Activated T-helper 17 cell treated with anti-CD3 and anti-CD28 coated beads, Interleukin-2, amount 50 U/mL, for 72 hours (primary cell): Measurements from ENCODE around the gene ERFE. TPM values are rescaled to one million over a fixed set of nuclear protein-coding genes. Genes with fewer than 3 reads are reported as not detected.

Experiments used
- ATAC-seq: fragments of 150-1000 bp; cut with Tn5 transposase; replicated peaks from 2 replicates; pipeline ENCODE4 v1.10.0; 2021; ENCODE audit warnings: mild to moderate bottlenecking, moderate library complexity
- H3K27ac Mint-ChIP-seq: one replicate; pipeline ENCODE4 v1.8.0; 2022; ENCODE audit warnings: mixed read lengths
- H3K27me3 Mint-ChIP-seq: one replicate; pipeline ENCODE4 v1.8.0; 2022; ENCODE audit warnings: mixed read lengths
- H3K36me3 Mint-ChIP-seq: one replicate; pipeline ENCODE4 v1.8.0; 2022; ENCODE audit warnings: low read depth, mild to moderate bottlenecking, mixed read lengths
- H3K4me1 Mint-ChIP-seq: one replicate; pipeline ENCODE4 v1.8.0; 2022; ENCODE audit warnings: mixed read lengths
- H3K4me3 Mint-ChIP-seq: one replicate; pipeline ENCODE4 v1.8.0; 2022; ENCODE audit warnings: mild to moderate bottlenecking, mixed read lengths
- H3K9me3 Mint-ChIP-seq: one replicate; pipeline ENCODE4 v1.8.0; 2022; ENCODE audit warnings: mixed read lengths
- total RNA-seq, 2 donors: library from RNA; stranded (reverse); gene quantifications; one replicate each; pipeline ENCODE4 v1.2.3, GENCODE V29; 2022

ERFE gene
- total RNA-seq, 2 donors from 2014 or later = not detected

DNA sequence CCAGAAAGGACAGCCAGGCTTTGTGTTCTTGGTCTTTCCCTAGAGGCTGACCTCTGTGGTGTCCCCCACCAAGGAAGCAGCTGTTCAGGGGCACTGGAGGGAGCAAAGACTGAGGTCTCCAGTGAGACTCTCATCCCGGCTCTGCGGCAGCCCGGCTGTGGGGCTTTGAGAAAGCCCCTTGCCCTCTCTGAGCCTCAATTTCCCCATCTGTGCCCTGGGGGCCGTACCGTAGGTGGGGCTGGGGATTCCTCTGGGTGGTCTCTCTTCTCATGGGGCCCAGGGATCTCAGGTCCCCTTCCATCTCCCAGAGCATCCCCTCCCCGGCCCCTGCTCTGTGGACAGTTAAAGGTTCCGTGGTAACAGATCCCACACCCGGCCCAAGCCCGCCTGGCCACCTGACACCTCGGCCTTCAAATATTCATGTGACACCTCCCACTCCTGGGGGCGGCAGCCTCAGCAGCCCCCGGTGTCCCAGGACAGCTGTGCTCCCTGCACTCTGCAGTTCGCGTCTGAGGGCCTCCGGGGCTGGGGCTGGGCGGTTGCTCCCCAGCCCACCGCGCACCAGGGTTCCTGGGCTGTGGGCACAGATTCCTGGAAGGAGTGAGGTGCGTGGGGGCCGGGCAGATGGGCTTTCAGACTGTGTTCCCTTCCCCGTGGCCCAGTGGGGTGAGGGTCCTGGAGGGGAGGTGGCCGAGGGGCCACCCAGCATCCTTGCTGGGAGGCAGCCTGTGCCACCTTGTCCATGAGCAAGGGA, 35.4 kb upstream of the ERFE start:
- ATAC-seq = no peak
- H3K27ac Mint-ChIP-seq = no peak overlapping the region
- no peak overlapping the region for H3K4me3 Mint-ChIP-seq
- H3K36me3 Mint-ChIP-seq = no peaks in the 10 kb centered on the region
- H3K4me1 Mint-ChIP-seq = no peaks in the 10 kb centered on the region
- H3K9me3 Mint-ChIP-seq = no peaks in the 10 kb centered on the region
- H3K27me3 Mint-ChIP-seq = no peaks in the 10 kb centered on the region

DNA sequence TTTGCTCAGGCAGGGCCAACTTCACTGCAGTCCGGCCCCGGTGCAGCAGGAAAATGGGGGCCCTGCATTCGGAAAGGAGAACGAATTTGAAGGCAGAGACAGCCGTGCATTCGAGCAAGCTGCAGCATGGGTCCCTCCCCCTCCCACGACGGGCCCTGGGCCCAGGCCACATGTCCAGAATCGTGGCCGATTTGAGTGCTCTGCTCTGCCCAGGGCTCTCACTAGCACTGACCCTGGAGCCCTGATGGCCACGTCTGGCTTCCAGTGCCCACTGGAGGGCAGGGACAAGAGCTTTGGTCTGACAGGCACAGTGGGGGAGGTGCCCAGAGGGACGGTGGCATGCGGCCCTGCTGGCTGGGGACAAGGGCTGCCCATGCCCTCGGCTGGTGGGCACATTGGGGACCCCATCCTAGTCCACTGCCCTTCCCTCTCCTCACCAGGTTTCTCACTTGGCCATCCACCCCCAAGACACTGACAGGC, 34.7 kb upstream of the ERFE start:
- H3K9me3 Mint-ChIP-seq = no peaks in the 10 kb centered on the region
- H3K27me3 Mint-ChIP-seq = no peaks in the 10 kb centered on the region
- no peaks in the 10 kb centered on the region for H3K36me3 Mint-ChIP-seq
- no peak overlapping the region for H3K4me3 Mint-ChIP-seq
- ATAC-seq = no peak
- no peak overlapping the region for H3K27ac Mint-ChIP-seq
- no peaks in the 10 kb centered on the region for H3K4me1 Mint-ChIP-seq

GRCh38 chr2:238124488-238125126, 34.2 kb upstream of the ERFE start:
- no peaks in the 10 kb centered on the region for H3K27me3 Mint-ChIP-seq
- H3K4me1 Mint-ChIP-seq = no peaks in the 10 kb centered on the region
- no peak for ATAC-seq
- H3K9me3 Mint-ChIP-seq = no peaks in the 10 kb centered on the region
- H3K27ac Mint-ChIP-seq = no peak overlapping the region
- no peak overlapping the region for H3K4me3 Mint-ChIP-seq
- H3K36me3 Mint-ChIP-seq = no peaks in the 10 kb centered on the region

- Mint-ChIP-seq H3K4me3 (no peak overlapping the region), H3K27me3 (no peaks in the 10 kb centered on the region), H3K4me1 (no peaks in the 10 kb centered on the region), H3K9me3 (no peaks in the 10 kb centered on the region), H3K36me3 (no peaks in the 10 kb centered on the region), H3K27ac (no peak overlapping the region)
- no peak for ATAC-seq
These were observed 33.5 kb upstream of the ERFE start for GRCh38 chr2:238125127-238125885.

- Mint-ChIP-seq H3K27ac (no peak overlapping the region), H3K27me3 (no peaks in the 10 kb centered on the region), H3K4me1 (no peaks in the 10 kb centered on the region), H3K36me3 (no peaks in the 10 kb centered on the region), H3K9me3 (no peaks in the 10 kb centered on the region), H3K4me3 (no peak overlapping the region)
- no peak for ATAC-seq
These were observed 32.4 kb upstream of the ERFE start for GRCh38 chr2:238126338-238126737.

DNA sequence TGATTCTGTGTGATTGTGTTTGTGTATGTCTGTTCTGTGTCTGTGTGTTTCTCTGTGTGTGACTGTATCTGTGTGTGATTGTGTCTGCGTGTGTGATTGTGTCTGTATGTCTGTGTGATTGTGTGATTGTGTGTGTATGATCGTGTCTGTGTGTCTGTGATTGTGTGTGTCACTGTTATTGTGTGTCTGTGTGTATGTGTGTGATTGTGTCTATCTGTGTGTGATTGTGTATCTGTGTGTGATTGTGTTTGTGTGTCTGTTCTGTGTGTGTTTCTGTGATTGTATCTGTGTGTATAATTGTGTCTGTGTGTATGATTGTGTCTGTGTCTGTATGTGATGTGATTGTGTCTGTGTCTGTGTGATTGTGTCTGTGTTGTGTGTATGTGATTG, 32.0 kb upstream of the ERFE start:
- Mint-ChIP-seq H3K36me3 (no peaks in the 10 kb centered on the region), H3K4me1 (no peaks in the 10 kb centered on the region), H3K4me3 (no peak overlapping the region), H3K9me3 (no peaks in the 10 kb centered on the region), H3K27ac (no peak overlapping the region), H3K27me3 (no peaks in the 10 kb centered on the region)
- no peak for ATAC-seq

DNA sequence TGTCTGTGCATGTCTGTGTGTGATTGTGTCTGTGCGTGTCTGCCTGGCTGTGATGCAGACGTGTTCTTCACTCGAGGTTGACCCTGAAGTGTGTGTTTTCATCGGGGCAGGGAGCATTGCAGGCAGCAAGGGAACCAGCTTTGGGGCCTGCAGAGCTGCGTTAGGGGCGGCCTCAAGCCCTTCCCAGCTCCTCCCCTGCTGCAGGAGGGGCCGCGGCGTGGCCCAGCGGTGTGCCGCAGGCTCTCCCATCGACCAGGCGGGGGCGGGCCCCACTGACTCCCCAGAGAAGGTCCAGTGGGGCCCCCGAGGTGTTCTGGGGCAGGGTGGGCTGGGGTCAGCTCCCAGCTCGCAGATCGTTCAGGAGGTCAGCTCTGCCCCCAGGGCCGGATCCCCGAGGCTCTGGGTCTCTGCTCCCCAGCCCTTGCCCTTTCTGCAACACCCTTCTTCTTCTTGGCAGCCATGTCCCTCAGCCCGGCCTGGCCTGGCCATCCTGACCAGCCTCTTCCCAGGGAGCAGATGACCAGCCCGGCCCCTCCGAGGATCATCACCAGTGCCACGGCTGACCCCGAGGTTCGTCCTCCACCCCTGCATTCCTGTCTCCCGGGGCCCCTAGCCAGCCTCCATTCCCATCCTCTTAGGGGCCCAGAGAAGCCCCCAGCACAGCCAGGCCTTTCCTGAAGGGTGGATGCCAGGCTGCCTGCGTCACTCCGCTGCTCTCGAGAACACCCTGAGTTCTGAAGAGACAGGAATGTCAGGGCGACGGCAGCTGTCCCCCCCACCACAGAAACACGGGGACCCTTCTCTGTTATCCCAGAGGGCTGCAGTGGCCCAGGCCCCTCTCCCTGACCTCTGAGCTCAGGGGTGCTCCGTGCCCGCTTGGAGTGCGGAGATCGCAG, 31.4 kb upstream of the ERFE start:
- Mint-ChIP-seq H3K9me3 (no peaks in the 10 kb centered on the region), H3K36me3 (no peaks in the 10 kb centered on the region), H3K27ac (no peak overlapping the region), H3K4me3 (no peak overlapping the region), H3K4me1 (no peaks in the 10 kb centered on the region), H3K27me3 (no peaks in the 10 kb centered on the region)
- peak; percentile 43 for ATAC-seq

GRCh38 chr2:238128061-238128440, 30.7 kb upstream of the ERFE start:
- no peak for ATAC-seq
- no peak overlapping the region for H3K4me3 Mint-ChIP-seq
- H3K36me3 Mint-ChIP-seq = no peaks in the 10 kb centered on the region
- no peaks in the 10 kb centered on the region for H3K9me3 Mint-ChIP-seq
- no peak overlapping the region for H3K27ac Mint-ChIP-seq
- H3K27me3 Mint-ChIP-seq = no peaks in the 10 kb centered on the region
- no peaks in the 10 kb centered on the region for H3K4me1 Mint-ChIP-seq

DNA sequence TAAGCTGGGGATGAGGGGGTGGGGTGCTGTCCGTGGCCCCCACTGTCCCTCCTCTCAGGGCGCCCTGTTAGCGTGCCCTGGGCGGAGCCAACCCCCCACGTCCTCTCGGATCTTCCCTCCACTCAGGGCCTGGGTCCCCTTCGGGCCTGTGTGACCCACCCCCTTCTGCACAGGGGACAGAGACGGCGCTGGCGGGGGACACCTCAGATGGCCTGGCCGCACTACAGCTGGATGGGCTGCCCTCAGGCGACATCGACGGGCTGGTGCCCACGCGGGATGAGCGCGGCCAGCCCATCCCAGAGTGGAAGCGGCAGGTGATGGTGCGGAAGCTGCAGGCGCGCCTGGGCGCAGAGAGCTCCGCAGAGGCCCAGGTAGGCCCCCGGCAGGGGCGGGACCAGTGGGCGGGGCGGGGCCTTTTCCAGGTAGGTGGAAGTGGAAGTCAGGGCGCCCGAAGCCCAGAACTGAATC, 30.2 kb upstream of the ERFE start:
- H3K4me1 Mint-ChIP-seq = no peaks in the 10 kb centered on the region
- no peaks in the 10 kb centered on the region for H3K36me3 Mint-ChIP-seq
- no peaks in the 10 kb centered on the region for H3K27me3 Mint-ChIP-seq
- ATAC-seq = no peak
- H3K9me3 Mint-ChIP-seq = no peaks in the 10 kb centered on the region
- no peak overlapping the region for H3K4me3 Mint-ChIP-seq
- no peak overlapping the region for H3K27ac Mint-ChIP-seq

DNA sequence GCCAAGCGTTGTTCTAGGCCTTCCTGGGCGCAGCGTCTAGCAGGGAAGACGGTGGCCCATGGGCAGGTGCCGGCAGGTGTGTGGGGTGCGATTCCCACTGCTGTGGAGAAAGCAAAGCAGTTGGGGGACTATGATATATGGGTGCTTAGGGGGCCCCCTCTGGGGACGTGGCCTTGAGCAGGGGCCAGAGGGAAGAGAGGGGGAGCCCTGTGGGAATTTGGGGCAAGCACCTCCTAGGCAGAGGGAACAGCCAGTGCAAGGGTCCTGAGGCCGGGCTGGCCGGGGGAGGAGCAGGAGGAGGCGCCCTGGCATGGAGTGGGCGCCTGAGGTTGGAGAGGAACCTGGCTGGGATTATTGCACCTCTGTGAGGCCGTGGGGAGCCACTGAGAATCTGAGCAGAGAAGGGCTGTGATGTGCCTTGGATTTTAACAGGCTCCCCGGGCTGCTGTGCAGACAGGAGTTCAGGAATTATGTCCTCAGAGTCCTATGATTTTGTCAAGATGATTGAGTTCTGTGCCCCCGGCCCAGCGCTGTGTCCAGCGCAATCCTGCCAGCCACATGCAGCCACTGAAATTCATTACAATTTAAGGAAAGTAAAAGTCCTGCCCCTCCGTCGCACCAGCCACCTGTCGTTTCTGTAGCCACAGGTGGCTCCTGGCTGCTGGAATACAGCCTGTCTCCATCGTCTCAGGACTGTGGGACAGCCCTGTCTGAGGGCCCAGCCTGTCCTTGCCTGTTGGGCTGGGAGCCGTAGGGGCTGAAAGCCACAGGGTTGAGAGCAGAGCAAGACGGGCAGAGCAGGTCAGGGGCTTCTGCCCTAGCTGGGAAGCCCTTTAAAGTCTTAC, 29.4 kb upstream of the ERFE start:
- no peak for ATAC-seq
- Mint-ChIP-seq H3K27me3 (no peaks in the 10 kb centered on the region), H3K36me3 (no peaks in the 10 kb centered on the region), H3K4me1 (no peaks in the 10 kb centered on the region), H3K9me3 (no peaks in the 10 kb centered on the region), H3K4me3 (no peak overlapping the region), H3K27ac (no peak overlapping the region)

DNA sequence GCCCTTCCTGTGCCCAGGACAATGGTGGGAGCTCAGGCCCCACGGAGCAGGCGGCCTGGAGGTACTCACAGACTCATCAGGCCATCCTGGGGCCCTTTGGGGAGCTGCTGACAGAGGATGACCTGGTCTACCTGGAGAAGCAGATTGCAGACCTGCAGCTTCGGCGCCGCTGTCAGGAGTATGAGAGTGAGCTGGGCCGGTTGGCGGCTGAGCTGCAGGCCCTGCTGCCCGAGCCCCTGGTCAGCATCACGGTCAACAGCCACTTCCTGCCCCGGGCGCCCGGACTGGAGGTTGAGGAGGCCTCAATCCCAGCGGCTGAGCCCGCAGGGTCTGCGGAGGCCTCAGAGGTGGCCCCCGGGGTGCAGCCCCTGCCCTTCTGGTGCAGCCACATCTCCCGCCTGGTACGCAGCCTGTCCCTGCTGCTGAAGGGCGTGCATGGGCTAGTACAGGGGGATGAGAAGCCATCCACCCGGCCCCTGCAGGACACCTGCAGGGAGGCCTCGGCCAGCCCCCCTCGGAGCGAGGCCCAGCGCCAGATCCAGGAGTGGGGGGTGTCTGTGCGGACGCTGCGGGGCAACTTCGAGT, 28.6 kb upstream of the ERFE start:
- no peak for ATAC-seq
- Mint-ChIP-seq H3K4me1 (no peaks in the 10 kb centered on the region), H3K36me3 (no peaks in the 10 kb centered on the region), H3K4me3 (no peak overlapping the region), H3K27ac (no peak overlapping the region), H3K9me3 (no peaks in the 10 kb centered on the region), H3K27me3 (no peaks in the 10 kb centered on the region)

- Mint-ChIP-seq H3K27ac (no peak overlapping the region), H3K27me3 (no peaks in the 10 kb centered on the region), H3K4me1 (no peaks in the 10 kb centered on the region), H3K4me3 (no peak overlapping the region), H3K36me3 (no peaks in the 10 kb centered on the region), H3K9me3 (no peaks in the 10 kb centered on the region)
- ATAC-seq = no peak
These were observed 27.8 kb upstream of the ERFE start for GRCh38 chr2:238130696-238131628.
